H9 (cell line): ENCODE data around the gene ITIH6. TPM values are rescaled to one million over a fixed set of nuclear protein-coding genes. Genes with fewer than 3 reads are reported as not detected.

Experiments used
- DNase-seq: peaks from one replicate; pipeline ENCODE4 v3.0.0-alpha.2; 2017
- H2AFZ ChIP-seq: one replicate; pipeline ENCODE4 v1.6.1; 2013; ENCODE audit warnings: mild to moderate bottlenecking, low read length, control low read depth, moderate library complexity
- H2AK5ac ChIP-seq: 2 replicates; pipeline ENCODE4 v1.6.1; 2013; ENCODE audit warnings: low read length, control low read depth, mixed read lengths; ENCODE audit not compliant: insufficient read length
- H2BK120ac ChIP-seq: one replicate; pipeline ENCODE4 v1.6.1; 2013; ENCODE audit warnings: low read depth, mild to moderate bottlenecking, low read length, control low read depth, inconsistent platforms; ENCODE audit not compliant: poor library complexity, severe bottlenecking
- H2BK12ac ChIP-seq: 2 replicates; pipeline ENCODE4 v1.6.1; 2013; ENCODE audit warnings: low read length, control low read depth, mixed read lengths, low read depth; ENCODE audit not compliant: insufficient read length
- H2BK15ac ChIP-seq: 2 replicates; pipeline ENCODE4 v1.6.1; 2013; ENCODE audit warnings: low read depth, low read length, control low read depth
- H2BK20ac ChIP-seq: one replicate; pipeline ENCODE4 v1.6.1; 2013; ENCODE audit warnings: low read depth, mild to moderate bottlenecking, low read length, control low read depth, inconsistent platforms; ENCODE audit not compliant: poor library complexity, severe bottlenecking
- H2BK5ac ChIP-seq: 2 replicates; pipeline ENCODE4 v1.6.1; 2013; ENCODE audit warnings: low read length, control low read depth, mixed read lengths; ENCODE audit not compliant: insufficient read length
- H3K14ac ChIP-seq: 2 replicates; pipeline ENCODE4 v1.6.1; 2013; ENCODE audit warnings: low read length, control low read depth; ENCODE audit not compliant: insufficient read depth
- H3K18ac ChIP-seq: 2 replicates; pipeline ENCODE4 v1.6.1; 2013; ENCODE audit warnings: low read depth, mild to moderate bottlenecking, mixed read lengths, low read length, control low read depth; ENCODE audit not compliant: insufficient read length
- H3K23ac ChIP-seq: 2 replicates; pipeline ENCODE4 v1.6.1; 2013; ENCODE audit warnings: low read length, control low read depth, mixed read lengths, low read depth; ENCODE audit not compliant: insufficient read length
- H3K23me2 ChIP-seq: 2 replicates; pipeline ENCODE4 v1.6.1; 2013; ENCODE audit warnings: low read depth, mild to moderate bottlenecking, mixed read lengths, low read length, control low read depth; ENCODE audit not compliant: insufficient read length, poor library complexity, severe bottlenecking
- H3K27ac ChIP-seq: 2 replicates; pipeline ENCODE4 v1.5.1; 2013; ENCODE audit warnings: low read length, control low read depth, mixed read lengths, low read depth; ENCODE audit not compliant: insufficient read length
- H3K27me3 ChIP-seq: 2 replicates; pipeline ENCODE4 v1.6.1; 2013; ENCODE audit warnings: low read length, control low read depth, inconsistent platforms; ENCODE audit not compliant: insufficient read depth
- H3K4ac ChIP-seq: 2 replicates; pipeline ENCODE4 v1.6.1; 2013; ENCODE audit warnings: low read depth, mild to moderate bottlenecking, control low read depth, inconsistent platforms, low read length, moderate library complexity
- H3K4me1 ChIP-seq: 2 replicates; pipeline ENCODE4 v1.6.1; 2013; ENCODE audit warnings: low read length, control low read depth, inconsistent platforms; ENCODE audit not compliant: insufficient read depth
- H3K4me2 ChIP-seq: 2 replicates; pipeline ENCODE4 v1.6.1; 2013; ENCODE audit warnings: low read length, control low read depth, mixed read lengths; ENCODE audit not compliant: insufficient read length, insufficient read depth
- H3K56ac ChIP-seq: 2 replicates; pipeline ENCODE4 v1.6.1; 2013; ENCODE audit warnings: low read depth, mild to moderate bottlenecking, mixed read lengths, low read length, control low read depth; ENCODE audit not compliant: insufficient read length
- H3K79me1 ChIP-seq: 2 replicates; pipeline ENCODE4 v1.6.1; 2013; ENCODE audit warnings: low read depth, mild to moderate bottlenecking, moderate library complexity, low read length, control low read depth, inconsistent platforms; ENCODE audit not compliant: insufficient read depth, poor library complexity, severe bottlenecking
- H3K79me2 ChIP-seq: 2 replicates; pipeline ENCODE4 v1.6.1; 2013; ENCODE audit warnings: low read length, control low read depth, inconsistent platforms; ENCODE audit not compliant: insufficient read depth
- H3K9ac ChIP-seq: 2 replicates; pipeline ENCODE4 v1.6.1; 2013; ENCODE audit warnings: low read length, control low read depth, mixed read lengths; ENCODE audit not compliant: insufficient read length; ENCODE audit errors: extremely low read depth
- H3K9me3 ChIP-seq: one replicate; pipeline ENCODE4 v1.6.1; 2013; ENCODE audit warnings: low read depth, low read length, inconsistent platforms; ENCODE audit not compliant: control insufficient read depth
- H3T11ph ChIP-seq: one replicate; pipeline ENCODE4 v1.6.1; 2013; ENCODE audit warnings: mild to moderate bottlenecking, low read length, control low read depth, inconsistent platforms
- H4K20me1 ChIP-seq: one replicate; pipeline ENCODE4 v1.6.1; 2013; ENCODE audit not compliant: control insufficient read depth, insufficient read length, insufficient read depth
- H4K5ac ChIP-seq: 2 replicates; pipeline ENCODE4 v1.6.1; 2013; ENCODE audit warnings: low read depth, mild to moderate bottlenecking, mixed read lengths, low read length, control low read depth; ENCODE audit not compliant: insufficient read length
- H4K8ac ChIP-seq: replicated peaks from 2 replicates; pipeline ENCODE4 v1.6.1; 2013; ENCODE audit warnings: low read length, control low read depth, mixed read lengths, low read depth; ENCODE audit not compliant: insufficient read length
- H4K91ac ChIP-seq: 2 replicates; pipeline ENCODE4 v1.6.1; 2013; ENCODE audit warnings: low read depth, mild to moderate bottlenecking, moderate library complexity, mixed read lengths, low read length, control low read depth; ENCODE audit not compliant: insufficient read length
- H3K27ac Mint-ChIP-seq, 3 experiments: 2 replicates in 2 of 3; 3 replicates in 1 of 3; pipeline ENCODE4 v1.8.0; 2020 to 2021; ENCODE audit warnings: mixed read lengths in 3 of 3, mild to moderate bottlenecking in 1 of 3, moderate library complexity in 1 of 3
- H3K27me3 Mint-ChIP-seq: 2 replicates; pipeline ENCODE4 v1.8.0; 2021; ENCODE audit warnings: low read depth, mild to moderate bottlenecking, moderate library complexity, mixed read lengths
- H3K36me3 Mint-ChIP-seq, 3 experiments: 2 replicates in 2 of 3; 3 replicates in 1 of 3; pipeline ENCODE4 v1.8.0; 2020 to 2021; ENCODE audit warnings: low read depth in 3 of 3, mixed read lengths in 3 of 3; ENCODE audit not compliant: insufficient read depth in 1 of 3
- H3K4me1 Mint-ChIP-seq, 2 experiments: 2 replicates each; pipeline ENCODE4 v1.8.0; 2020; ENCODE audit warnings: mixed read lengths in 2 of 2
- H3K4me3 Mint-ChIP-seq, 2 experiments: 2 replicates in 1 of 2; 3 replicates in 1 of 2; pipeline ENCODE4 v1.8.0; 2020 to 2021; ENCODE audit warnings: mild to moderate bottlenecking in 2 of 2, mixed read lengths in 2 of 2, moderate library complexity in 1 of 2
- H3K9me3 Mint-ChIP-seq, 2 experiments: 2 replicates in 1 of 2; 3 replicates in 1 of 2; pipeline ENCODE4 v1.8.0; 2020; ENCODE audit warnings: mild to moderate bottlenecking in 2 of 2, mixed read lengths in 2 of 2, moderate library complexity in 1 of 2
- CTCF ChIP-seq: fragments of 200-600 bp; sonication (generic); conservative IDR thresholded peaks from 3 replicates; pipeline ENCODE4 v1.8.0; 2021; ENCODE audit warnings: antibody characterized with exemption, mild to moderate bottlenecking
- WGBS: extraction: QIAGEN DNeasy Blood & Tissue Kit; methylation state at CpG from one replicate; pipeline ENCODE4 v1.1.7; 2013; ENCODE audit warnings: missing lambda C conversion rate, low lambda C conversion rate, mixed read lengths; ENCODE audit not compliant: insufficient read length; ENCODE audit errors: extremely low coverage; 5-methylcytosine and 5-hydroxymethylcytosine counted together
- total RNA-seq: library from RNA; stranded (reverse); gene quantifications from 2 replicates; pipeline ENCODE4 v1.2.1, GENCODE V29; 2021

The ITIH6 gene
- total RNA-seq, 1 experiment from 2014 or later, result not detected

DNA sequence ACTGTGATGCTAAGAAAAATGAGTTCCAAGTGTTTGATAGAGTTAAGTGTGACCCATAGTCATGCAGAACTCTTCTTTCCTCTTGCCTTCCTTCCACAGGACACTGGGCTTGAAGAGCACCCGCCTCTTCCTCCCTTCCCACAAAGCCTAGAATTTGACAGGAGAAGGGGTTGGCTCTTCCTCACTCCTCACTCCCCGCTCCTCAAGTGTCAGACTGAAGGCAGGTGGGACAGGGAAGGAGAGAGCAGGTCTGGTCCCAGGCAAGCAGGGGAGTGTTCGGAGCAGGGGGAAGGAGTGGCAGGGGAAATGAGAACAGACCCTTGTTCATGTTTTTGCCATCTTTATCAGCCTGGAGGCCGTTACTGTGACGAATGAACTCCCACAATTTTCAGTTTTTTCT, 20.2 kb upstream of the ITIH6 start:
- Histone ChIP-seq H2AK5ac (no peak overlapping the region), H2AFZ (no peak overlapping the region), H3K18ac (no peak overlapping the region), H2BK12ac (no peak overlapping the region), H3K79me2 (no peaks in the 10 kb centered on the region), H3K14ac (no peak overlapping the region), H2BK120ac (no peak overlapping the region), H3K9ac (no peak overlapping the region), H4K20me1 (no peaks in the 10 kb centered on the region), H2BK5ac (no peak overlapping the region), H3K79me1 (no peaks in the 10 kb centered on the region), H2BK20ac (no peak overlapping the region), H3K23ac (no peak overlapping the region), H2BK15ac (no peak overlapping the region), H4K91ac (no peak overlapping the region), H4K8ac (no peak overlapping the region), H4K5ac (no peak overlapping the region), H3T11ph (no peak overlapping the region), H3K23me2 (no peaks in the 10 kb centered on the region), H3K4ac (no peak overlapping the region), H3K56ac (no peak overlapping the region), H3K9me3 (peaks cover 26% of the 10 kb centered on the region), H3K27me3 (no peaks in the 10 kb centered on the region), H3K27ac (no peak overlapping the region), H3K4me2 (no peak overlapping the region), H3K4me1 (no peaks in the 10 kb centered on the region)
- DNase-seq, result no peak
- peaks cover 30 to 37% (median 32%) of the 10 kb centered on the region in 3 experiments for H3K36me3 Mint-ChIP-seq
- H3K9me3 Mint-ChIP-seq, result peaks cover 62 to 75% of the 10 kb centered on the region in 2 experiments
- H3K4me3 Mint-ChIP-seq, result no peak overlapping the region
- WGBS, result no CpG with 5 or more reads among the region's 5 CpGs
- H3K4me1 Mint-ChIP-seq, result no peaks in the 10 kb centered on the region
- no peaks in the 10 kb centered on the region; the same call in 1 of the 2 replicates for H3K27me3 Mint-ChIP-seq
- no peak overlapping the region for H3K27ac Mint-ChIP-seq
- TF ChIP-seq CTCF, result no peak
